GM19463 (cell line): ENCODE measurements around the gene CAMTA1.
A peak's percentile ranks its signal among the peaks of the same experiment; 100 is the strongest.
"Not testable (repeated sequence)": the region's sequence is repeated elsewhere in the genome, so short reads cannot be mapped to it uniquely, and the experiment has no call there.

Source experiments
- ATAC-seq: cut with Tn5 transposase; IDR thresholded peaks from one replicate; pipeline ENCODE4 v1.9.1; 2021; ENCODE audit warnings: mild to moderate bottlenecking, moderate library complexity; ENCODE audit not compliant: unreplicated experiment

The CAMTA1 gene

GRCh38 chr1:6809461-6809860 lies 24.2 kb downstream of the CAMTA1 start:
- no peak for ATAC-seq

DNA sequence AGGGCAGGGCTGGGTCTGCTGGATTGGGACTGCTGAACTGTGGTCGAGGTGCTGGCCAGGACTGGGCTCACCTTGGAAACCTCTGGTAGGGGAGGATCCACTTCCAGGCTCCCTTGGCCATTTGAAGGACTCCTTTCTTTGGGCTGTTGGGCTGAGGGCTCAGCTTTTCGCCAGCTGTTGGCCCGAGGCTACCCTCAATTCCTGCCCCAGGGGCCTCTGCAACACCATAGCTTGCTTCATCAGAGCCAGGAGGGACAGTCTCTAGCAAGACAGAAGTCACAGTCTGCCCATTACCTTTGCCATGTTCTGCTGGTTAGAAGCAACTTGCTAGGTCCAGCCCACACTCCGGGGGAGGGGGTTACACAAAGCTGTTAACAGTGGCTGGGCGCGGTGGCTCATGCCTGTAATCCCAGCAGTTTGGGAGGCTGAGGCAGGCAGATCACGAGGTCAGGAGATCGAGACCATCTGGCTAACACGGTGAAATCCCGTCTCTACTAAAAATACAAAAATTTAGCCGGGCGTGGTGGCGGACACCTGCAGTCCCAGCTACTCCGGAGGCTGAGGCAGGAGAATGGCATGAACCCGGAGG lies 25.0 kb downstream of the CAMTA1 start:
- ATAC-seq, result not testable (repeated sequence)

- no peak for ATAC-seq
Measured at GRCh38 chr1:6811583-6811982, 26.3 kb downstream of the CAMTA1 start.

DNA sequence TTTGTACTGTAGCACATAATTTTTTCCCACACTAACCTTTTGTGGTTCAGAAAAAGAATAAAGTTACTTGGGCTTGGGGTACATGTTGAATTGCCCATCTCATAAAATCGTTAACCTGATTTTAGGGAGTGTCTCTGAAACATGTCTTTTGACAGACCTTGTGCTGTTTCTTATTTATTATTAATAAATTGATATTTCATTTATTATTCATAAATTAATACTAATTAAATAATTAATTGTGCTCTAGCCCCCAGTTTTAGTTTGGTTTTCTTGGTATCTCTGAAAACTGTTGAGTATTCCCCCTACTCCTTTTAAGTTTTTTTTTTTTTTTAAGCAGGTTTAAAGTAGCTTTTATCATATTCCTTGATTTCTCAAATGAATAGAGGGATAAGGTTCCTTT lies 27.9 kb downstream of the CAMTA1 start:
- no peak for ATAC-seq

DNA sequence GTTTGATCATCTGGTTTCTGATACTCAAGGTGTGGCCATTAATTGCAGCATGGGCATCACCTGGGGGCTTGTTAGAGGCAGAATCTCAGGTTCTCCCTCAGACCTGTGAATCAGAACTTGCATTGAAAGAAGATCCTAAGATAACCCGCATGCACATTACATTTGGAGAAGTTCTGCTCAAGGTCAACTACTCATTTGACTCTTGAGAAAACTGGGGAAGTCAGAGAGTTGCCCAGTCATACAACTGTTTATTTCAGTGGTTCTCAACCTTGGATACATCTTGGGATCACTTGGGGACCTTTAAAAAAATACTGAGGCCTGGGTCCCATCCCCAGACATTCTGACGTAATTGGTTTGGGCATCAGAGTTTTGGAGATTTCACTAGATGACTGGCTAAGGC lies 30.5 kb downstream of the CAMTA1 start:
- no peak for ATAC-seq

- no peak for ATAC-seq
Measured at GRCh38 chr1:6819246-6820040, 34.2 kb downstream of the CAMTA1 start.

DNA sequence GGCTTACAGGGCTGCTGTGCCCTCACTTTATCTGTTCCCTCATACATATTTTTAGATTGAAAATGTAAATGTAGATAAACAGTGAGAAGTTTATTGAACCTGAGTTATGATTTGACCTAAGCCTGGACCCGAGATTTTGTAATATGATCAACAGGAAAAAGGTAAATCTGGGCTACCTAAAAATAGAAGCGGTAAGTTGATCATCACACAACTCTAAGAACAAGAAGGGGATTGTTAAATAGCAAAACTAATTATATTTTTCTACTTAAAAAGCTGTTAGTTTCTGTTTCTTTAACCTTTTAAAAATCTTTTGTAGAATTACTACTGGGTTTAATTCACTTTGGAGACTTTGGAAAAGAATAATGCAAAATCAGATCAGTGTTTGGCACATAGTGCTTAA lies 35.6 kb downstream of the CAMTA1 start:
- no peak for ATAC-seq

DNA sequence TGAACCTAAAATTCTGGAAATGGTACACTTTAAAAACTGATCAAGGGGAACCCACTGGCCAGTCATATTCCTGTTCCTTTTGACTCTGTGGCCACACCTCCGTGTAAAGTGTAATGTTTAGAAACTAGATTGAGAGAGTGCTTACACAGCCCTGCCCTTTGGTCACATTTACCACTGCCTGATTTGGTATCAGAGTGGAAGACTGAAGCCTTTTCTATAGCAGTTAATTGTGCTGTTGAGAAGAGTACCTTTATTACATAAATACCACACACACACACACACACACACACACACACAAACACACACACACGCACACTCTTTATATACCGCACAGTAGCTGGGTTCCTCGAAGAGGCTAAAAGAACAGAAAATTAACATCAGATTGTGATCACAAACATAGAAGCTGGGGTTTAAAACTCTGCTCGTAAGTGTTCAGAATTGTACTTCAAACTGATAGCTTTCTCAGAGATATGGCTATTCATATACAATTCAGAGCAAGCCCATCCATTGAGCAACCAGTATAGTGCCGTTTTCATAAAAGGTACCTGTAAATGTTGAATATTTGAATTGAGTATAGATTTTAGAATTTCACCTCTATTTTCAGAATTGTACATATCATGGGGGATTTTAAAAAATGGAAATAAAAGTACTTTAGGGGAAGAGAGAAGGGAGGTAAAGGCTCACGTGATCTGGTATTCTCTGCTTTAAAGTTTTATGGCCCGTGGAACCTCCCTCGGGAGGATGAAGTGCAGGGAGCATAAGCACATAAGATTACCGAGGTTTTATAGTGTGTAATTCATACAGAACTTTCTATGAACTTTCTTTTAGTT lies 37.5 kb downstream of the CAMTA1 start:
- peak; percentile 76 for ATAC-seq

GRCh38 chr1:6823793-6824192 lies 38.5 kb downstream of the CAMTA1 start:
- no peak for ATAC-seq

- no peak for ATAC-seq
Measured at GRCh38 chr1:6824665-6825368, 39.6 kb downstream of the CAMTA1 start.

GRCh38 chr1:6825828-6826227 lies 40.6 kb downstream of the CAMTA1 start:
- ATAC-seq, result no peak

- no peak for ATAC-seq
Measured at GRCh38 chr1:6827079-6827478, 41.8 kb downstream of the CAMTA1 start.

DNA sequence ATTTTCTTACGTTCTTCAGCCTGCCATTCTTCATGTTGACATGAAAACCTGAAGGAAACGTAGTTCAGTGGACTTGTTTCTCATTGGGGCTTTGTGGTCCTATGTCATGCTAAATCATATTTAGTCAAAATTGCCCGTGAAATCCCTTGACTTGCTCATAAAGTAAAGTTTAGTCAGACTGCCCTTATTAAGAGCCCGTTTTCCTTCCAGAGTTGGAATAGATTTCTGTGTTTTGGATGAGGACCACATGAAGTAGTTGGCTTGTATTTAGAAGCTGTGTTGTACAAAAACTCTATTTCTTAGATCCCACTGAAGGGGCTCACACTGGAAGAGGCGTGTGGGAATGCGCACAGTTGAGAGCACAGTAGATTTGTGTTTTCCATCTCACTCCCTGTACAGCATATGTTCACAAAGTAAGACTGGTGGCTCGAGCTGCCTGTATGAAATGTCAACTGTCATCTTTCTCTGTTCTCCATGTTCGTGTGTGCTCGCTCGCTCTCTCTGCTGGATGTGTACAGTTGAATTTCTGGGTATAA lies 42.4 kb downstream of the CAMTA1 start:
- ATAC-seq, result no peak

GRCh38 chr1:6831366-6831765 lies 46.1 kb downstream of the CAMTA1 start:
- ATAC-seq, result no peak

GRCh38 chr1:6832006-6832405 lies 46.8 kb downstream of the CAMTA1 start:
- not testable (repeated sequence) for ATAC-seq

DNA sequence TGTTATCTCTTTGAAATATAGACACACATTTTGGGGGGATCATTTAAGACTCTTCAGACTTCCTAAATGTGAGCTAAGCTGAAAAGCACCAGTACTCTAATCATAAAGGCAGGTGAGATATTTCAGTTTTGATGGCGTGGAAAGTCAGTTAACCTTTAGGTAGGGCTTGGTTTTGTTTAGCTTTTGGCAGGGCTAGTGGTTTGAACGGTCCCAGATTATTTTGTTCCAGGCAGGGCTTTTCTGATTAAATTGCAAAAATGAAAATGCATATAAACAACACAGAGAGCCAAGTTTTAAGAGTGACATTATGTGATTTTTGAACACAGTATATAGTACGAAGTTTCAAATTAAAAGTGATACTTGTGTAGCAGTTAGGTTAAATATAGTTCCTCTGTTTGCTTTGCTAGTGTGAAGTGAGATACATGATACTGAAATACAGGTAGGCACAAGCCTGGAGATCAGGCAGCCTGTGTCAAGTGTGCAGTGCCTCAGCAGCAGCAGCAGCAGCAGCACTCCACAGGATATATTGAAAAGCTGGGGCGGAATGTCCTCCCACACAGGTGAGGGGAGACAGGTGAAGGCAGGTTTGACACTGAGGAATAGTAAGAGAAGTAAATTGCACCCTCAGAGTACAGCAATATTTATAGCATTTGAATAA lies 47.4 kb downstream of the CAMTA1 start:
- no peak for ATAC-seq

DNA sequence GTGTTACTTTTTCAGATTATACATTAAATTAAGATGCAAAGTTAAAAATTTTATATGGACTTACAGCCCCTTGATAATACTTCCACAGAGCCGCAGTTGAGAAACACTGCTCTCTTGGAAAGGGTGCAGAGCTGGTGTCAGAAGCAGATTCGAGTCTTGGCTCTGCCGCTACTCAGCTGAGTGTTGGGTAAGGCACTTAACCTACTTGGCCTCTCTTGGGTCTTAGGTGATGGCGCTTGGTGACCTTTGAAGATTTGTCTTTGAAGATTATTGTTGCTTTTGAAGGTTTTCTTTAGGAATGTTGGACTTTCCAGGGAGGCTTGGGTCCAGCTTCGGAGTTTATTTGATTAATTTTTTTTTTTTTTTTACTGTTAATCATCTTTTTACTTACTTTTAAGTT lies 48.5 kb downstream of the CAMTA1 start:
- ATAC-seq, result no peak

GRCh38 chr1:6834366-6834765 lies 49.1 kb downstream of the CAMTA1 start:
- no peak for ATAC-seq

- no peak for ATAC-seq
Measured at GRCh38 chr1:6835139-6835538, 49.9 kb downstream of the CAMTA1 start.

DNA sequence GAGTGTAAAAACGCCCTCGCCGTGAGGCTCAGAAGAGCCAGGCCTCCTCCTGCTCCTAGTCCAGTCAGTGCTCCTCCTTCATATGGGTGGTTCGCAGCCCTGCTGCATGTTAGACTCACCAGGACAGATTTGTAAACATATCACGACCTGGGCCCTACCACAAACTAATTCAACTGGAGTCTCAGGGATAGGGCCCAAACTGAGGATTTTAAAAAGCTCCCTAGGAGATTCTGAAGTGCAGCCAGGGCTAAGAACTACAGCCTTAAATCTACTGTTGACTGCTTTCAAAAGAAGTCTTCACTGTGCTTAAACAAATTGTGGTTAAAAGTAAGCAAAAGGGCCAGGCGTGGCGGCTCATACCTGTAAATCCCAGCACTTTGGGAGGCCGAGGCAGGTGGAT lies 57.0 kb downstream of the CAMTA1 start:
- ATAC-seq, result no peak
